H1 (cell line): ENCODE data around the gene SPOCK1. TPM values are rescaled to one million over a fixed set of nuclear protein-coding genes. Genes with fewer than 3 reads are reported as not detected.

Source experiments
- ASH2L ChIP-seq: fragments of 200-600, 300-600 bp; sonication (generic); IDR thresholded peaks from one replicate; pipeline ENCODE4 v1.7.1; 2017; ENCODE audit warnings: low read length
- JUN ChIP-seq: IDR thresholded peaks from 2 replicates; pipeline ENCODE4 v1.6.1; 2011; ENCODE audit warnings: low read depth, mild to moderate bottlenecking, improper control_type of control experiment, low read length
- MAFK ChIP-seq: IDR thresholded peaks from 2 replicates; pipeline ENCODE4 v1.6.1; 2012; ENCODE audit warnings: low read depth, mild to moderate bottlenecking, improper control_type of control experiment, low read length
- SUZ12 ChIP-seq: fragments of 200-600 bp; sonication (generic); IDR thresholded peaks from 2 replicates; pipeline ENCODE4 v1.6.1; 2012; ENCODE audit warnings: mild to moderate bottlenecking, inconsistent platforms, low read length, moderate library complexity, mixed read lengths
- TAF1 ChIP-seq: IDR thresholded peaks from 2 replicates; pipeline ENCODE4 v1.6.1; 2011; ENCODE audit warnings: mild to moderate bottlenecking, low read depth, low read length
- polyA plus RNA-seq, 7 experiments: library from polyadenylated mRNA; depleted of rRNA in 3 of 7; stranded (reverse) in 5 of 7; unstranded in 2 of 7; fragments of >200 nt in 5 of 7; fragments of 200-250 nt in 2 of 7; gene quantifications; 1 replicate in 5 of 7; 2 replicates in 1 of 7; 4 replicates in 1 of 7; pipeline versions ENCODE4 v1.2.1 to v1.2.3, GENCODE V29; 2011 to 2013; ENCODE audit warnings: missing spikeins in 2 of 7, mixed read lengths in 2 of 7
- total RNA-seq: library from RNA; stranded (reverse); fragmentation: NEBNext Ultra II Directional; extraction: Animal tissue kit (Norgen Biotek cat#: 25700); gene quantifications from 2 replicates; pipeline ENCODE4 v1.2.1, GENCODE V29; 2021

SPOCK1 gene
- total and polyA plus RNA-seq, 2 of the 8 experiments (the other 6 are each of a cell fraction or from before 2014, with no cell fraction given) = 6.9 to 18.1 TPM

- TF ChIP-seq TAF1 (no peak), MAFK (no peak), ASH2L (no peak), SUZ12 (no peak), JUN (no peak)
These were observed 520.0 kb downstream of the SPOCK1 start (continued) for GRCh38 chr5:136979131-136979530.
